Endothelial cell of umbilical vein (primary cell): Measurements from ENCODE around the gene APP. TPM values are rescaled to one million over a fixed set of nuclear protein-coding genes. Genes with fewer than 3 reads are reported as not detected.

Experiments used
- BruUV-seq: library from RNA; stranded (reverse); fragments of 400-500 nt; replicated peaks from 2 replicates; lab custom pipeline; 2021; lab: Mats Ljungman, UMichigan
- CTCF ChIA-PET: fragments of 300-600, 350-600 bp; sonication (Branson Sonifier 250); formaldehyde crosslinking; loops from one replicate; lab custom pipeline; 2021; ENCODE audit warnings: antibody characterized with exemption, inconsistent platforms; lab: Charles Lee
- POLR2A ChIA-PET: fragments of 300-600, 350-600 bp; sonication (Branson Sonifier 250); formaldehyde crosslinking; loops from one replicate; lab custom pipeline; 2021; ENCODE audit warnings: antibody characterized with exemption, inconsistent platforms; lab: Charles Lee
- DNase-seq: peaks from one replicate; pipeline ENCODE4 v3.0.0-alpha.2; 2011; ENCODE audit warnings: low read depth, low spot score
- FAIRE-seq: peaks from 2 replicates; lab custom pipeline; 2011; peaks lifted over from hg19 to GRCh38; lab: Jason Lieb, UNC
- H2AFZ ChIP-seq: 2 replicates; pipeline ENCODE4 v1.6.0; 2012; ENCODE audit warnings: low read depth, low read length, control low read depth, inconsistent platforms
- H3K27ac ChIP-seq: 2 replicates; pipeline ENCODE4 v1.5.1; 2011; ENCODE audit warnings: low read depth, mild to moderate bottlenecking, control low read depth, low read length, moderate library complexity; ENCODE audit not compliant: insufficient read depth
- H3K27me3 ChIP-seq, 2 experiments: 2 replicates each; pipeline versions ENCODE4 v1.6.0 to v1.6.1; 2011; ENCODE audit warnings: low read length in 2 of 2, mixed read lengths in 1 of 2; ENCODE audit not compliant: control insufficient read depth in 2 of 2, insufficient read depth in 2 of 2
- H3K36me3 ChIP-seq, 2 experiments: 2 replicates in 1 of 2; 3 replicates in 1 of 2; pipeline ENCODE4 v1.5.1; 2011; ENCODE audit warnings: low read length in 2 of 2, mild to moderate bottlenecking in 1 of 2, moderate library complexity in 1 of 2; ENCODE audit not compliant: control insufficient read depth in 2 of 2, insufficient read depth in 2 of 2; ENCODE audit errors: extremely low read depth in 1 of 2
- H3K4me1 ChIP-seq: 3 replicates; pipeline ENCODE4 v1.5.1; 2011; ENCODE audit warnings: mild to moderate bottlenecking, low read length; ENCODE audit not compliant: control insufficient read depth, insufficient read depth; ENCODE audit errors: extremely low read depth
- H3K4me2 ChIP-seq: 2 replicates; pipeline ENCODE4 v1.6.1; 2011; ENCODE audit warnings: low read length, control low read depth, mixed read lengths; ENCODE audit not compliant: insufficient read depth
- H3K4me3 ChIP-seq, 3 experiments: fragments of 200-600 bp in 1 of 3; sonication (generic), shearing (Covaris generic) in 1 of 3; replicated peaks in 1 of 3; 2 replicates each; pipeline ENCODE4 v1.5.1; 2011 to 2016; ENCODE audit warnings: control low read depth in 3 of 3, low read length in 3 of 3, mild to moderate bottlenecking in 2 of 3, inconsistent platforms in 1 of 3, low read depth in 1 of 3, moderate library complexity in 1 of 3; ENCODE audit not compliant: insufficient read depth in 1 of 3
- H3K79me2 ChIP-seq: 2 replicates; pipeline ENCODE4 v1.6.0; 2012; ENCODE audit warnings: low read length, inconsistent platforms; ENCODE audit not compliant: control insufficient read depth, insufficient read depth
- H3K9ac ChIP-seq: replicated peaks from 2 replicates; pipeline ENCODE3; 2011; ENCODE audit warnings: low read length, control low read depth; ENCODE audit not compliant: insufficient read depth; ENCODE audit errors: extremely low read depth
- H3K9me1 ChIP-seq: replicated peaks from 3 replicates; pipeline ENCODE4 v1.6.0; 2011; ENCODE audit warnings: mild to moderate bottlenecking, low read length; ENCODE audit not compliant: control insufficient read depth, insufficient read depth; ENCODE audit errors: extremely low read depth
- H3K9me3 ChIP-seq: replicated peaks from 2 replicates; pipeline ENCODE4 v1.5.1; 2012; ENCODE audit warnings: low read length, inconsistent platforms; ENCODE audit not compliant: control insufficient read depth, insufficient read depth
- H4K20me1 ChIP-seq: replicated peaks from 2 replicates; pipeline ENCODE3; 2011; ENCODE audit warnings: mild to moderate bottlenecking, low read length; ENCODE audit not compliant: control insufficient read depth, insufficient read depth; ENCODE audit errors: extremely low read depth
- EZH2 ChIP-seq: IDR thresholded peaks from 2 replicates; pipeline ENCODE4 v1.6.1; 2012; ENCODE audit warnings: borderline replicate concordance, low read depth, mild to moderate bottlenecking, moderate library complexity, low read length, inconsistent platforms; ENCODE audit not compliant: severe bottlenecking
- FOS ChIP-seq: IDR thresholded peaks from 2 replicates; pipeline ENCODE4 v1.6.1; 2011; ENCODE audit warnings: mild to moderate bottlenecking, low read length, moderate library complexity, borderline replicate concordance; ENCODE audit not compliant: insufficient read depth
- GATA2 ChIP-seq: IDR thresholded peaks from 2 replicates; pipeline ENCODE4 v1.7.0; 2011; ENCODE audit warnings: low read depth, mild to moderate bottlenecking, moderate library complexity, mixed read lengths, low read length; ENCODE audit not compliant: insufficient read length, insufficient read depth
- JUN ChIP-seq: IDR thresholded peaks from 2 replicates; pipeline ENCODE4 v1.6.1; 2011; ENCODE audit warnings: borderline replicate concordance, low read depth; ENCODE audit not compliant: insufficient read length, insufficient read depth
- MYC ChIP-seq: IDR thresholded peaks from one replicate; pipeline ENCODE4 v1.6.1; 2011; ENCODE audit warnings: mild to moderate bottlenecking, low read depth, low read length
- dilution Hi-C: fragments of 300-500 bp; cut with MboI; formaldehyde crosslinking; loops from one replicate; pipeline ENCODE4 v1.15.0; 2019; ENCODE audit warnings: low sequenced_read_pairs; ENCODE audit not compliant: extremely low pct_ligation_motif_present
- intact Hi-C: fragments of 100-400 bp; cut with micrococcal nuclease; formaldehyde crosslinking; loops from one replicate; pipeline ENCODE4 v1.10.0; 2022
- polyA plus RNA-seq, 4 experiments: library from polyadenylated mRNA; depleted of rRNA in 3 of 4; stranded (reverse) in 3 of 4; unstranded in 1 of 4; fragments of >200 nt; gene quantifications; 2 replicates each; pipeline versions ENCODE4 v1.2.1 to v1.2.3, GENCODE V29; 2011 to 2012; ENCODE audit warnings: missing spikeins in 1 of 4
- total RNA-seq: library from RNA; stranded (reverse); gene quantifications from 2 replicates; pipeline ENCODE4 v1.2.3, GENCODE V29; 2021
- TF ChIP-seq, protein P1 (sequence below), 2 donors: IDR thresholded peaks; 1 replicate in 1 of 2; 2 replicates in 1 of 2; pipeline ENCODE4 v1.5.1; 2011; ENCODE audit warnings: low read length in 2 of 2, mild to moderate bottlenecking in 2 of 2, moderate library complexity in 2 of 2, control low read depth in 1 of 2, inconsistent platforms in 1 of 2, low read depth in 1 of 2; ENCODE audit not compliant: insufficient read depth in 1 of 2; ENCODE audit errors: extremely low read depth in 1 of 2

APP gene
- total and polyA plus RNA-seq, 2 donors (not counting 3 experiments of a cell fraction or from before 2014, with no cell fraction given) = 914 to 928 TPM

- H4K20me1 ChIP-seq = peaks cover 4% of the 10 kb centered on the region
- no peak overlapping the region for H3K27ac ChIP-seq
- CTCF ChIA-PET = interaction anchor here (1.0 to 1.8 kb wide), 3 partner anchors 8 to 12 kb away, joined by 3 to 8 read pairs (median 4); no protein-coding TSS in a partner anchor
These were observed 52.6 kb downstream of the APP start for GRCh38 chr21:26117972-26118367.

More at GRCh38 chr21:26117972-26118367, 52.6 kb downstream of the APP start:
- no TSS peak for BruUV-seq
- Histone ChIP-seq H2AFZ (no peak overlapping the region), H3K79me2 (peaks cover 98% of the 10 kb centered on the region), H3K4me2 (no peak overlapping the region), H3K4me1 (peaks cover 17% of the 10 kb centered on the region), H3K9me1 (no peaks in the 10 kb centered on the region), H3K36me3 (no peaks in the 10 kb centered on the region), H3K9ac (no peak overlapping the region), H3K27me3 (no peaks in the 10 kb centered on the region), H3K4me3 (no peak overlapping the region), H3K9me3 (no peaks in the 10 kb centered on the region)
- POLR2A ChIA-PET = no interaction called here
- DNase-seq (no peak), FAIRE-seq (no peak)
- dilution Hi-C loops (no loop called here), intact Hi-C loops (no loop called here)
- TF ChIP-seq, protein P1, sequence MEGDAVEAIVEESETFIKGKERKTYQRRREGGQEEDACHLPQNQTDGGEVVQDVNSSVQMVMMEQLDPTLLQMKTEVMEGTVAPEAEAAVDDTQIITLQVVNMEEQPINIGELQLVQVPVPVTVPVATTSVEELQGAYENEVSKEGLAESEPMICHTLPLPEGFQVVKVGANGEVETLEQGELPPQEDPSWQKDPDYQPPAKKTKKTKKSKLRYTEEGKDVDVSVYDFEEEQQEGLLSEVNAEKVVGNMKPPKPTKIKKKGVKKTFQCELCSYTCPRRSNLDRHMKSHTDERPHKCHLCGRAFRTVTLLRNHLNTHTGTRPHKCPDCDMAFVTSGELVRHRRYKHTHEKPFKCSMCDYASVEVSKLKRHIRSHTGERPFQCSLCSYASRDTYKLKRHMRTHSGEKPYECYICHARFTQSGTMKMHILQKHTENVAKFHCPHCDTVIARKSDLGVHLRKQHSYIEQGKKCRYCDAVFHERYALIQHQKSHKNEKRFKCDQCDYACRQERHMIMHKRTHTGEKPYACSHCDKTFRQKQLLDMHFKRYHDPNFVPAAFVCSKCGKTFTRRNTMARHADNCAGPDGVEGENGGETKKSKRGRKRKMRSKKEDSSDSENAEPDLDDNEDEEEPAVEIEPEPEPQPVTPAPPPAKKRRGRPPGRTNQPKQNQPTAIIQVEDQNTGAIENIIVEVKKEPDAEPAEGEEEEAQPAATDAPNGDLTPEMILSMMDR (IDR thresholded peaks at IDR 0.05; ENCODE audit: extremely low read depth in 1 of 2, insufficient read depth in 1 of 2, low read depth in 1 of 2, low read length in 2 of 2) = no peak
- TF ChIP-seq GATA2 (no peak), JUN (no peak), MYC (no peak), EZH2 (no peak), FOS (no peak)
